ENCODE results near the gene LTF.

LTF gene

DNA sequence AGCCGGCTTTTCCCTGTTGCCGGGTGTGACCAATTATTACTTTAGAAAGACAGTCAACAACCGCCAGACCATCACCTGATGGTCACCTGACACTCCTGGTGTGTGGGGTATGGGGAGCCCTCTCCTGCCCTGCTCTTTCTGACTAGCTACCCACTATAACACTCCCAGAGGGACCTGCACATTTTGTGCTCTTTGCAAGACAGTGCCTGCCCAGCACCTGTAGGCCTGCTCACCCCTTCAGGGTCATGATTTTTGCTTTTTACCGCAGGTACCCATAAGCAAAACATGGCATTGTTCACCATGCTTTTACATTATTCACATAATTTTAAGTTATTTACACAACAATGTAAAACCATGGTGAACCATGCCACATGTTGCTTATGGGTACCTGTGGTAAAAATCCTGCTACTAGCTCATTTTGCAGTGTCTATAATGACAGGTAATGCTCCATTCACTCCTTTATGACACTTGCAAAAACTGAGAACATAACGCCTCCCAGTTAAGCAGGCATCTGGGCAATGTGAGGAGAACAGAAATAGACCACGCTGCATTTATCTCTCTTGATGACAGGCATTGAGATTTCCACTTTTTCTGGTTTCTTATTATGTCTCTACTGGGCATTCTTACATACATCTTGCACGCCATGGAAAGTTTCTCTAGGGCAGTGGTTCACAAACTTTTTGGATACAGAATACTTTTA, 47.7 kb downstream of the LTF start:
- DNase-seq (ENCODE audit: low spot score in 2 of 2), result no peak
- H3K36me3 ChIP-seq (replicated peaks), result no peaks in the 10 kb centered on the region
- in situ Hi-C loops (cut with MboI; ENCODE audit: low sequenced_read_pairs), result no loop called here
- H3K27me3 ChIP-seq (ENCODE audit: low read depth), result no peaks in the 10 kb centered on the region
- no peaks in the 10 kb centered on the region for H3K4me1 ChIP-seq
- no peak overlapping the region for H3K4me3 ChIP-seq
- no peaks in the 10 kb centered on the region for H3K9me3 ChIP-seq

DNA sequence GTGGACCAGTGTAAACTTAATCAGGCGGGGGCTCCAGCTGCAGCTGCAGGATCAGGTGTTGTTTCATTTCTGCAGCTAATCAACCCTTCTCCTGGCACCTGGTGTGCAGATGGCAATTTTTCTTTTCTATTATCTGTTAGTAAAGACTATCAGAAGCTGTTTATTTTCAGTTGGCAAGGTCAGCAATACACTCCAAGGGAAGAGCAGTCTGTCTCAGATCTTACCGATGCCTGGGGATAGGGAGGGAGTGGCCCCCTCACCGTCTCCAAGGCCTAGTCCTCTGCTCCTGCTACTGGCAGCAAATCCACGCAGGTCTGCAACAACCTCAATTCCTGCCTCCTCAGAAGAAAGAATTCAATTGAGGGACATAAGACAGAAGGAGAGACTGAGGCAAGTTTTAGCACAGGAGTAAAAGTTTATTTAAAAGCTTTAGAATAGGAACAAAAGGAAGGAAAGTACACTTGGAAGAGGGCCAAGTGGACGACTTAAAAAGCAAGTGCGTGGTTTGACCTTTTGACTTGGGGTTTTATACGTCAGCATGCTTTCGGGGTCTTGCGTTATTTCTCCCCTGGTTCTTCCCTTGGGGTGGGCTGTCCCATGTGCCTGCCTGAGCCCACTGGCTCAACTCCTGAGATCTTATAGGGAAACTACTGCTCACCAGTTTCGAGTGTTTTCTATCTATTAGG, 48.4 kb downstream of the LTF start:
- H3K27me3 ChIP-seq (ENCODE audit: low read depth), result no peaks in the 10 kb centered on the region
- no peaks in the 10 kb centered on the region for H3K4me1 ChIP-seq
- no peaks in the 10 kb centered on the region for H3K9me3 ChIP-seq
- H3K4me3 ChIP-seq, result no peak overlapping the region
- in situ Hi-C loops (cut with MboI; ENCODE audit: low sequenced_read_pairs), result no loop called here
- no peaks in the 10 kb centered on the region for H3K36me3 ChIP-seq (replicated peaks)
- DNase-seq (ENCODE audit: low spot score in 2 of 2), result no peak

DNA sequence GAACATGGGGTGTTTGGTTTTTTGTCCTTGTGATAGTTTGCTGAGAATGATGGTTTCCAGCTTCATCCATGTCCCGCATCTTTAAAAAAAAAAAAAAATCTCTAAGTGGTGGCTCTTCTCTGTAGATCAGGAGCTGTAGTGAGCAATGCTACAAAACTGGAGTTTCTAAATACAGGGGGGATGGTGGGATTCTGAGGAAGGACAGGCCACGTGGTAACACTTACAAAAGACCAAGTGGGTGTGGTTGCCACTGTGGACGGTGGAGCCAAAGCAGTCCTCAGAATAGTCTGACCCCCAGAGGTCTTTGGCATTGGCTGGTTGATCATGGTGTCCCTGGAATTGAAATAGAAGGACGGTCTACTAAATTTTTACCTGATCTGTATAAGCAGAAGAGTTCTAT, 50.0 kb downstream of the LTF start:
- H3K9me3 ChIP-seq, result no peaks in the 10 kb centered on the region
- DNase-seq (ENCODE audit: low spot score in 2 of 2), result no peak
- in situ Hi-C loops (cut with MboI; ENCODE audit: low sequenced_read_pairs), result no loop called here
- H3K36me3 ChIP-seq (replicated peaks), result no peaks in the 10 kb centered on the region
- no peak overlapping the region for H3K4me3 ChIP-seq
- no peaks in the 10 kb centered on the region for H3K27me3 ChIP-seq (ENCODE audit: low read depth)
- H3K4me1 ChIP-seq, result no peaks in the 10 kb centered on the region

DNA sequence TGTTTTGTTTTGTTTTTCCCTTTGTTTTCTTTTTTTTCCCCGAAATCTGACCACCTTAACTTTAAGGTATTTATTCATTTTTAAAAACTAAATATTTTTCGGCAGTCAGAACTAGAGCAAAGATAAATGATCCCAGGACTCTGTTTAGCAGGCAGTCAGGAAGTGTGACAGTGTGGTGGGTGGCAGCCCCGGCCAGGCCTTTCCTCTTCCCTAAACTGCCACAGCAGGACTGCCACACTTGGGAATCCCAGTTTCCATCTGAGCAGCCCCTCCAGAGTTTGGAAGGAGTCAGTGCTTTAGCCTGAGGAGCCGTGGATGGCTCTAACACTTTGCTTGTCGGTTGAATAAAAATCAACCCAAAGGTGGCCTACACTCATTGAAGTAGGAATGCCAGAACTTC, 50.8 kb downstream of the LTF start:
- Histone ChIP-seq H3K27me3 (ENCODE audit: low read depth) (no peaks in the 10 kb centered on the region), H3K4me3 (no peak overlapping the region), H3K9me3 (no peaks in the 10 kb centered on the region), H3K4me1 (no peaks in the 10 kb centered on the region), H3K36me3 (replicated peaks) (no peaks in the 10 kb centered on the region)
- DNase-seq (ENCODE audit: low spot score in 2 of 2), result no peak
- in situ Hi-C loops (cut with MboI; ENCODE audit: low sequenced_read_pairs), result no loop called here

DNA sequence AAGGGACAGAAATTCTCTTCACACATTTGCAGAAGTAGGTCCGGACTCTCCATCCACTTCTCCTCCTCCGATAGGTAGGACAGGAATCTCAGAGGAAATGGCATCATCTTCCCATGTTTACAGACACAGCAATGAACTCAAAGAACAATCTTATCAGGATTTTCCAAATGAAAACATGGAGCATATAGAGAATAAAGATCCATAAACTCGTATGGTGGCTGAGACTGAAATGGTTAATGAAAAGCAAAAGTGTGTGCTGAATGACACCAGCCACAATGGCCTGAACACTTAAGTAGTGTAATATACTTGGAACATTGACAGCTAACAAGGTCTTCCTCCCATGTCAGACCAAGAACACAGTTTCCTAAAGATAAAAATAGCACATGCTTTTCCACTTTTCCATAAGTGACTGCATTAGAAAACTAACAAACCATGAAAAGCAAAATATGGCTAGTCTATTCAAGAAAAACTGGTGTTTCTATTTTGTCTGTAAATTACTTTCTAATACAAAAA, 51.9 kb downstream of the LTF start:
- Histone ChIP-seq H3K9me3 (no peaks in the 10 kb centered on the region), H3K4me3 (no peak overlapping the region), H3K27me3 (ENCODE audit: low read depth) (peaks cover 5% of the 10 kb centered on the region), H3K4me1 (no peaks in the 10 kb centered on the region), H3K36me3 (replicated peaks) (no peaks in the 10 kb centered on the region)
- in situ Hi-C loops (cut with MboI; ENCODE audit: low sequenced_read_pairs), result no loop called here
- no peak for DNase-seq (ENCODE audit: low spot score in 2 of 2)

DNA sequence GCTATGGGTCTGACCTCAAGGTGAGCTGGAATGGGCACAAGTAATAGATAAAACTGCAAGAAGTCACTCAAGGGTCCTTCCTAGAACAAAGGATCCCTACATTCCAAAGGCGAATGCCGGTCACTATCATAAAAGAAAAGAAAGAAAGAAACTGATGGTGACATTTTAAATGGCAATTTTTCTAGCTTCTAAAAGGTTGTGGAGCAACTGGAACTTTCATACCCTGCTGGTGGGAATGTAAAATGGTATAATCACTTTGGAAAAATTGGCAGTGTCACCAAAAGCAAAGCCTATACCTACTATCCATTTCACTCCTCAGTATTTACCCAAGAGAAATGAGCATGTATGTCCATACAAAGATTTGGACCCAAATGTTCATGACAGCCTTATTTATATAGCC, 53.4 kb downstream of the LTF start:
- in situ Hi-C loops (cut with MboI; ENCODE audit: low sequenced_read_pairs), result no loop called here
- Histone ChIP-seq H3K4me1 (no peaks in the 10 kb centered on the region), H3K27me3 (ENCODE audit: low read depth) (peaks cover 11% of the 10 kb centered on the region), H3K4me3 (no peak overlapping the region), H3K36me3 (replicated peaks) (no peaks in the 10 kb centered on the region), H3K9me3 (no peaks in the 10 kb centered on the region)
- DNase-seq (ENCODE audit: low spot score in 2 of 2), result no peak

DNA sequence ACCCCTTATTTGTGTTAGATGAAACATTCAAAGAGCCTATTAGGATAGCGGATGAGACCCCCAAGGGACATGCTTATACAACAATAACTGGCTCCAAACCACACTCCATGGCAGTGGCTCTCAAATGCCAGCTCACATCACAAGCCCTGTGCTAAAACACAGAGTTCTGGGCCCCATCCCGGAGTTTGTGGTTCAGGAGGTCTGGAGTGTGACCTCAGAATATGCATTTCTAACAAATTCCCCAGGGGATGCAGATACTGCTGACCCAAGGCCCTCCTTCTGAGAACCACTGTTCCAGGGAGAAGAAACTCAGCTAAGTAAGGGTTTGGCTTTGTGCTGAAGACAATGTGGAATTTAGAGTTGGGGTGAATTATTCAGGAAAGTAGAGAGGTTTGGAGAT, 54.0 kb downstream of the LTF start:
- Histone ChIP-seq H3K36me3 (replicated peaks) (no peaks in the 10 kb centered on the region), H3K4me3 (no peak overlapping the region), H3K4me1 (no peaks in the 10 kb centered on the region), H3K9me3 (no peaks in the 10 kb centered on the region), H3K27me3 (ENCODE audit: low read depth) (peaks cover 15% of the 10 kb centered on the region)
- DNase-seq (ENCODE audit: low spot score in 2 of 2), result no peak
- in situ Hi-C loops (cut with MboI; ENCODE audit: low sequenced_read_pairs), result no loop called here

DNA sequence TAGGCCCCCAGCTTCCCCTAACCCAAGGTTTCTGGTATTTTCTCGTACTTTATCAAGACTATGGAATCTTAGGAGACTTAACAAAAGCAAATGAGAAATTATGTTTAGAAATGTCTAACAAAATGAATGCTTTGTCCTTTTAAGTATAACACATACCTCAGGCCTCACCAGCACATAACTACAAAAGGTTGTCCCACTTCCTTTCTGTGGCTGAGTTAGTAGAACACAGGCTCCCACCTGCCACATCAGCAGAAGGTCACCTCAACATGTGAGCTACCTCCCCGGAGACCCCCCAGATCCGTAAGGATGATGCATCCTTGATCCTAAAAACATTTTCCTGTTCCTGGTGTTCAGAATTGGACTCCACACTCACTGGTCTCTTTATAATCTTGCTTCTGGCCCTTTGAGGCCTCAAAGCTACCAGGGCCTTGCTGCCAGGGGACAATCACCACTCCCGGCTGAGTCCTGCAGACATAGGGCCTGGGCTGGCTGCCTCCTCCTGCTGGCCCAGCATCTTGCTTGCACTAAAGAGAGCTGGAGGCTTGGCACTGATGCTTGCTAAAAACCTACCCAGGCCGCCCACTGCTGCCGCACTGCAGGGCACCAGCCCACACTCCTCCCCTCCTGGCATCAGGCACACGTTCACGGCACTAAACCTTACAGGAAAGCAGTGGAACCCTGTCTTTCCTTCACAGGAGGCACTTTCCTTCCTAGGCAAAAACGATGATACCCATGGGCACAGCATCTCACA, 54.8 kb downstream of the LTF start:
- H3K4me1 ChIP-seq, result no peaks in the 10 kb centered on the region
- H3K36me3 ChIP-seq (replicated peaks), result no peaks in the 10 kb centered on the region
- H3K4me3 ChIP-seq, result no peak overlapping the region
- no peaks in the 10 kb centered on the region for H3K9me3 ChIP-seq
- peaks cover 15% of the 10 kb centered on the region for H3K27me3 ChIP-seq (ENCODE audit: low read depth)
- in situ Hi-C loops (cut with MboI; ENCODE audit: low sequenced_read_pairs), result no loop called here
- no peak for DNase-seq (ENCODE audit: low spot score in 2 of 2)

DNA sequence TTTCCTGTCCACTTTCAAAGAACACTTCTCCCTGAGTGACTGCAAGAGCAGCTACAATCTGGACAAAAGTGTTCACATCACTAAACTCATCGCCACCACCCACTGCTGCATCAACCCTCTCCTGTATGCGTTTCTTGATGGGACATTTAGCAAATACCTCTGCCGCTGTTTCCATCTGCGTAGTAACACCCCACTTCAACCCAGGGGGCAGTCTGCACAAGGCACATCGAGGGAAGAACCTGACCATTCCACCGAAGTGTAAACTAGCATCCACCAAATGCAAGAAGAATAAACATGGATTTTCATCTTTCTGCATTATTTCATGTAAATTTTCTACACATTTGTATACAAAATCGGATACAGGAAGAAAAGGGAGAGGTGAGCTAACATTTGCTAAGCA, 55.9 kb downstream of the LTF start:
- H3K27me3 ChIP-seq (ENCODE audit: low read depth), result peaks cover 15% of the 10 kb centered on the region
- H3K4me1 ChIP-seq, result no peaks in the 10 kb centered on the region
- no peak for DNase-seq (ENCODE audit: low spot score in 2 of 2)

DNA sequence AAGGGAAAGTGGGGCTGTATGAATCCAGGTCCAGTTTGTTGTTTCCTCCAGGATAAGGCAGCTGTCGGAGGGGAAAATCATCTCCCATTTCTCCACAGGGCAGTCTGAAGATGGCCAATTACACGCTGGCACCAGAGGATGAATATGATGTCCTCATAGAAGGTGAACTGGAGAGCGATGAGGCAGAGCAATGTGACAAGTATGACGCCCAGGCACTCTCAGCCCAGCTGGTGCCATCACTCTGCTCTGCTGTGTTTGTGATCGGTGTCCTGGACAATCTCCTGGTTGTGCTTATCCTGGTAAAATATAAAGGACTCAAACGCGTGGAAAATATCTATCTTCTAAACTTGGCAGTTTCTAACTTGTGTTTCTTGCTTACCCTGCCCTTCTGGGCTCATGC, 56.7 kb downstream of the LTF start:
- in situ Hi-C loops (cut with MboI; ENCODE audit: low sequenced_read_pairs), result no loop called here
- Histone ChIP-seq H3K9me3 (no peaks in the 10 kb centered on the region), H3K27me3 (ENCODE audit: low read depth) (peaks cover 15% of the 10 kb centered on the region), H3K4me3 (no peak overlapping the region), H3K36me3 (replicated peaks) (no peaks in the 10 kb centered on the region), H3K4me1 (no peaks in the 10 kb centered on the region)
- DNase-seq (ENCODE audit: low spot score in 2 of 2), result no peak

More for the DNA sequence above, 55.9 kb downstream of the LTF start:
- no peak overlapping the region for H3K4me3 ChIP-seq
- in situ Hi-C loops (cut with MboI; ENCODE audit: low sequenced_read_pairs), result no loop called here
- H3K9me3 ChIP-seq, result no peaks in the 10 kb centered on the region
- no peaks in the 10 kb centered on the region for H3K36me3 ChIP-seq (replicated peaks)

DNA sequence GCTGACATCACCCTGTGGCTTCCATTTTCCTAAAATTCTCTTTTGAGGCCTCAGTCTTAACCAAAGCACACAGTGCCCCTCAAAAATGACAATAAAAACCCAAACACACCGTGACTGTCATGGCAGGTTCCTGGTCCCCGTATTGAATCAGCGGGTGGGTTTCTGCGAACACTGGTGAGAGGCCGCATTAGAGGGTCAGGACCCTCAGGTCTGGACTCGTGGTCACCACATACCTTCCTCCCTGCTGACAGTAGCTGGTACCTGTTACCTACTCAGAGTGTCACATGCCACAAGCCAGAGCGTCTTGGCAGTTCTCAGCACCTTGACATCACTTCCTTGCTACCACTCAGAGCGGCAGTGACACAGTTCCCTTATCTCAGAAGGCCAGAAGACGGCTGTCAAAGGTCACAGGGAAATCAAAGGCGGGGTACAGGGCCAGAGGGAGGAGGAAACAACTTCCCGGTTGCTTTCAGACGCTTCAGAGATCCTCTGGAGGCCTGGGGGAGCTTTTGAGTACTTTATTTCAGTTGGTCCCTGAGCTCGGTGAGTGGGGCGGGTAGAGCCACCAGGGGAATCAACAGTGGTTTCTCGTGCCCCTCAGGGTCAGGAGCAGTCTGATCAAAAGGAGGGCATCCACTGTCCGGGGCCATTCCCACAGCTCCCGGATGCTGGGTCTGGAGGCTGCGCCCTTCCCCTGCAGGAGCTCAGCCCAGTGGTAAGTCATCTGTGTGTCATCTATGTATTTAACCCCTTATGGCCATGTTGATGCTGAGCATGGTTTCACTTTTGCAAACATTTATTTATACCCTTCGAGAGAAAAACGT, 57.7 kb downstream of the LTF start, which contains the start of the genes CCR5AS and CCRL2:
Gene CCR5AS, minus strand, starts transcription at position 279 of the 824 bp plus-strand sequence.
Gene CCRL2, plus strand, starts transcription at position 472 of the 824 bp plus-strand sequence. CDS start 821 bp downstream, outside the sequence.
- Histone ChIP-seq H3K4me3 (no peak within 1 kb of the TSS), H3K9me3 (no peaks in the 10 kb centered on the region), H3K36me3 (replicated peaks) (no peaks in the 10 kb centered on the region), H3K4me1 (no peaks in the 10 kb centered on the region), H3K27me3 (ENCODE audit: low read depth) (peaks cover 15% of the 10 kb centered on the region)
- no peak for DNase-seq (ENCODE audit: low spot score in 2 of 2)
- in situ Hi-C loops (cut with MboI; ENCODE audit: low sequenced_read_pairs), result no loop called here

DNA sequence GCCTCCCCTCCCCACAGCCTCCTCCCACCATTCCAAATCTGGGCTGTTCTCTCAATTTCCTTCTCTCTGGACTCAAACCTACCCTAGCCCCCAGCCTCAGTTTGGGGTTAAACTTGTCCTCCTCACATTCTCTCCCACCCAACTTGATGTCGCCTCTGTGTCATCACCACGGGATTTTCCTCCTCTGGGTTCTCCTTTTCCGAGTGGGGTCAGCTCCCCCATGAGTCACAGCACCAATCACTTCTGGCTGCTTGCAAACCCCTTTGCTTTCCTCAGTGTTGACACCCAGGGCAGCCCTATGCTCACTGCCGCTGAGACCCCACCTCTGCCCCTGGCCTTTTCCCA, 58.3 kb downstream of the LTF start:
- H3K9me3 ChIP-seq, result no peaks in the 10 kb centered on the region
- no peak for DNase-seq (ENCODE audit: low spot score in 2 of 2)
- H3K4me3 ChIP-seq, result no peak overlapping the region
- in situ Hi-C loops (cut with MboI; ENCODE audit: low sequenced_read_pairs), result no loop called here
- no peaks in the 10 kb centered on the region for H3K36me3 ChIP-seq (replicated peaks)
- no peaks in the 10 kb centered on the region for H3K4me1 ChIP-seq
- H3K27me3 ChIP-seq (ENCODE audit: low read depth), result peaks cover 15% of the 10 kb centered on the region

DNA sequence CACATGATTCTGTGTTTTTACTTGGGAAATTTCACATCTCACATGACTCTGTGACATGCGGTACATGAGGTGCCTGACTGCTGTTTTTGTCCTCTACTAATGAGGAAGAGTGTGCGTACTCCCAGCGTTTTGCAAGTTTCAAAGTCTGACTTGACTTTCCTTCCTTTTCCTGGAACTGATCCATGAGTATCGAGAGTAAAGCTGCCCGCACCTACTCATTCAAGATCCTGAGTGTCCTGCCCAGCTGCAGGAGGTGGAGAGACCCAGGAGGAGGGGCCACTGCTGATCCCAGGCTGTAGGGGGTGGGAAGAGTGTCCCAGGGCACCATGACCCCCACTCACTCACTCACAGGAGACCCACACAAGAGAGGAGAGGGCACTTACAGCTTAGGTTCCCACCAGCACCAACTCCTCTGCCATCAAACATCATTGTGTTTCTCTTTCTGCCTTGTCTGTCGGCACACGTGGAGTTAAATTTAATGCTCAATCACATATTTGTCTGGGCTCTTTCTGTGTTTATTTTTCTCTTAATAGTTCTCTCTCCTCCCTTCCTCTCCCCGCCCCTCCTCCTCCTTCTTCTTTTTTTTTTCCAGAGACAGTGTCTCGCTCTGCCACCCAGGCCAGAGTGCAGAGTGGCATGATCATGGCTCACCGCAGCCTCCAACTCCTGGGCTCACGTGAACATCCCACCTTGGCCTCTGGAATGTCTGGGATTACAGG, 59.2 kb downstream of the LTF start:
- Histone ChIP-seq H3K9me3 (no peaks in the 10 kb centered on the region), H3K4me1 (no peaks in the 10 kb centered on the region), H3K27me3 (ENCODE audit: low read depth) (peaks cover 15% of the 10 kb centered on the region), H3K4me3 (no peak overlapping the region), H3K36me3 (replicated peaks) (no peaks in the 10 kb centered on the region)
- in situ Hi-C loops (cut with MboI; ENCODE audit: low sequenced_read_pairs), result no loop called here
- no peak for DNase-seq (ENCODE audit: low spot score in 2 of 2)
